ENCODE data around the gene TMEM126A.
"Not testable (repeated sequence)": the region's sequence is repeated elsewhere in the genome, so short reads cannot be mapped to it uniquely, and the experiment has no call there.

TMEM126A gene

DNA sequence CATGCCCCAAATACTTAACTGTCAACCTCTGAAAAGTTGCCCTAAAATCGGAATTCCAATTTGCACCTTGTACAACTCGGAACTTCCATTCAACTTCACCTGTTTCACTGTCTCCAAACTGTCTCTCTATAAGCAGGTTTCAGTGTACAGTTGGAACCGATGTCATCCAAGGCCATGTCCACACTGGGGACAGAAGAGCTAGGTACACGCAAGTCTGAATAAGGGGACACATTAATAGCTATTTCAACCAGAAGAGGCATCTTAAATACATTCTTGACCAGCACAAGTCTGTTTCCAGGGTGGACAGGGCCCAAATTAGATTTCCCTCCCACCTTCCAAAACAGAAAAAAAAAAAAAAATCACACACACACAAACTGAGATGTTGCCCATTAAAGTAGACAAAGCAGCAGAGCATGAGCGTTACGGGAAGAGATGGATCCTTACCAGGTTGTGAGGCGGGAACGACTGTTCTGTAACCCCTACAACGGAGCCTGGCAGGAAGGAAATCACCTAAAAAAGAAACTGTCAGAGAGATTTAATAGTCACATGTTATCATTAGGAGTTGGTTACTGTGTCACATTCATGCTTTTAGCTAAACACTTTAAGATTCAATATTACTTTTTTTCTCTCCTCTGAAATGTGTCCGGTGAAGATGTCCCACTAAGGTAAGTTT, 15.4 kb downstream of the TMEM126A start:
- TF ChIP-seq, protein P1, sequence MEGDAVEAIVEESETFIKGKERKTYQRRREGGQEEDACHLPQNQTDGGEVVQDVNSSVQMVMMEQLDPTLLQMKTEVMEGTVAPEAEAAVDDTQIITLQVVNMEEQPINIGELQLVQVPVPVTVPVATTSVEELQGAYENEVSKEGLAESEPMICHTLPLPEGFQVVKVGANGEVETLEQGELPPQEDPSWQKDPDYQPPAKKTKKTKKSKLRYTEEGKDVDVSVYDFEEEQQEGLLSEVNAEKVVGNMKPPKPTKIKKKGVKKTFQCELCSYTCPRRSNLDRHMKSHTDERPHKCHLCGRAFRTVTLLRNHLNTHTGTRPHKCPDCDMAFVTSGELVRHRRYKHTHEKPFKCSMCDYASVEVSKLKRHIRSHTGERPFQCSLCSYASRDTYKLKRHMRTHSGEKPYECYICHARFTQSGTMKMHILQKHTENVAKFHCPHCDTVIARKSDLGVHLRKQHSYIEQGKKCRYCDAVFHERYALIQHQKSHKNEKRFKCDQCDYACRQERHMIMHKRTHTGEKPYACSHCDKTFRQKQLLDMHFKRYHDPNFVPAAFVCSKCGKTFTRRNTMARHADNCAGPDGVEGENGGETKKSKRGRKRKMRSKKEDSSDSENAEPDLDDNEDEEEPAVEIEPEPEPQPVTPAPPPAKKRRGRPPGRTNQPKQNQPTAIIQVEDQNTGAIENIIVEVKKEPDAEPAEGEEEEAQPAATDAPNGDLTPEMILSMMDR (IDR thresholded peaks at IDR 0.05; ENCODE audit: low read depth, low read length): no peak
- no peak for DNase-seq (ENCODE audit: extremely low read depth, low read depth)

DNA sequence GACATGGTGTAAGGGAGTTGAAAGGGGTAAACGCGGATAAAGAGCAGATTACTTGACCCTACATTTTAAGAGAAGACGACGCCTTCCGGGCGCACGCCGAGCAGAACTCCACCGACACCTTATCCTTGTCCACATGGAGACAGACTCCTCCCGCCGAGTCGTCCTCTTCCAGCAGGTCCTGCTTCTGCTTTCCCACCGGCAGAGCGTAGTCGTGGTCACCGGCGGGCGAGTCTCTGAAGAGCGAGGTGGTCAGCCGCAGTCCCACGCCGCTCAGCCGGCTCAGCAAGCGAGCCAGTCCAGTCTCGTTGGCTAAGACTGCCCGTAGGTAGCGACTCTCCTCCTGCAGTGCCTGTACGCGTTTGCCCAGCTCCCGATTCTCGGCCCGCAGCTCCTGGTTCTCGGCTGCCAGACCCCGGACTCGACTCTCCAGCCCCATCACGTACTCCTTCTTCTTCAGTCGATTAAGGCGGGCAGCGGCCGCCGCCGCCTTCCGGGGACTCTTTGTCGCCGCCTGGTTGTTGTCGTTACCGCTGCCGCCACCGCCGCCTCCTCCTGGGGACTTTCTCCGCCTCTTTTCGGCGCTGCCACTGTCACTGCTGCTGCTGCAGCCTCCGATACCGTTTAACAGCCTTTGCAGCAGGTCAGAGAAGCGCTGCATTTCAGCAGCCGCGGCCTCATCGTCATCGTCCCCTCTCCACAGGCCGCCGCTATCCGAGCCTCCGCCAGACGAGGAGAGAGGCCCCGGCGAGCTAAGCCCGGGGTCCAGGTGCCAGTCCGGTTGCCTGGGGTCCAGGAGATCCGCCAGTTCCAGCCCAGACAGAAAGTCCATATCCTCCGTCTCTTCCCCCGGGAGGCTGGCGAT, 16.2 kb downstream of the TMEM126A start:
- TF ChIP-seq, protein P1 (IDR thresholded peaks at IDR 0.05; ENCODE audit: low read depth, low read length): peak; percentile 45
- no peak for DNase-seq (ENCODE audit: extremely low read depth, low read depth)

DNA sequence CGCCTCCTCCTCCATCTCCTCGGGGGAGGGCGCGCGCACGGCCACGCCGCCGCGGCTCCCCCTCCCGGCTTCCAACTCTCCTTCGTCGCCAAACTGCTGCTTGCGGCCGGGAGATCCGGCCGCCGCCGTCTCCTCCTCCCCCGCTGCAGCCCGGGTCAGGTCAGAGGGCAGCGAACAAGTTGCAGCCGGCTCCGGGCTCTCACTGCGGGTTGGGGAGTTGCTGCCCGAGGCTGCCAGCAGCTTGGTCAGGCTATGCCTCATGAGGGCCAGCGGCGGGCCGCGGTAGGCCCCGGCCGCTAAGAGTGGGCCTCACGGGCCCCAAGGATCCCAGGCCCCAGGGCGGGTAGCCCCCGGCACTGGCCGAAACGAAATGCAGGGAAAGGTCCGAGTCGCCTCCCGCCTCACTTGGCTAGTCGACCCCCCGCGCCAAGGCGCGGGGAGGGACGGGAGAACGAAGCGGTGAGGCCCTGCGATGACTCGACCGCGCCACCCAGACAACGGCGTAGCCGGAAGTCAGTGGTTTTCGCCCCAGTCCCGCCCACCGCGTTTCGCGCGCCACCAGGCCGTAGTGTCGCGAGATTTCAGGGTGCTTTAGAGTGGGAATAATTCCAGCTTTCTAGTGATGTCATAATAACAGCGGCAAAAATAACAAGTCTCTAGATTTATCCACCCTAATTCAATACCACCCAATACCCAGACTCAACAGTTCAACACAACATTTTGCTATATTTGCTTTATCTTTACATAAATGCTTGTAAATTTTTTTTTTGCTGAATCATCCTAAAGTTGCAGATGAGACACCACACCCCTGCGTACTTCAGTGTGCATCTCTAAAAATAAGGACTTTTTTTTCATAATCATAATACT, 17.1 kb downstream of the TMEM126A start, which contains the start of gene CREBZF:
Gene CREBZF, minus strand, starts transcription at position 515 of the 867 bp plus-strand sequence. Its CDS starts 254 bp downstream, at position 261.
- TF ChIP-seq, protein P1 (IDR thresholded peaks at IDR 0.05; ENCODE audit: low read depth, low read length): no peak; the same call in 1 of the 2 replicates
- DNase-seq (ENCODE audit: extremely low read depth, low read depth): peak; percentile 88

DNA sequence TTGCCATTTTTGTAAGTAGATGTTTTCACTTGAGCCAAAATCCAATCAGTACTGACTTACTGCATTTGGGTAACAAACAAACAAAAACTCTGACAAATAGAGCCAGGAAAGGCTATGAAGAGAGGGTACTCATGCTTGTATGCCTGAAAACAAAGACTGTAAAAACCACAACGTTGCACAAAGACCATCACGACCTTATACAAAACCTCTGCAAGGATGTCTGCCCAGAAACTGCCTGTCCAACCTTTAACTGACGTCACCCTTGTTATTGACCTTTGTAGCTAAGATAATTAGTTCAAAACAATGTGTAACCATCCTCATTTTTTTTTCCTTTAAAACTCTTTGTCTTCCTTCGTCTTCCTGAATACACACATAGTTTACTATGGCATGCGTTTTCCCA, 18.0 kb downstream of the TMEM126A start:
- DNase-seq (ENCODE audit: extremely low read depth, low read depth): no peak
- TF ChIP-seq, protein P1 (IDR thresholded peaks at IDR 0.05; ENCODE audit: low read depth, low read length): no peak

DNA sequence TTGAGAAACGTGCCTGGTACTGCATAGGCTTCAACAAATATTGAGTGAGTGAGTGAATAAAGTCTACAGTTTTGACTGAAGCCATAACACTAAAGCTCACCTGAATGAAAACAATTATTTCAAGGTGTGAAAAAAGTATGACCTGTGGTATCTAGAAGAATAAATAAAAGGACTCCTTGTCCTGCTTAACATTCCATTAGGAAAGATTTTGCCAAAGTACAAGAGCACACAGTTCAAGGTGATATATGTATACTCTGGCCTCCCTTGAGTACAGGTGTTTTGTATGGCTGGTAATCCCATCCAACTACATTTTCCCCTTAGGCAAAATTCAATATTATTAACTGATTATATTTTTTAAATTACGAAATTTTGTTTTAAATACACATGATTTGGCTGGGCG, 18.9 kb downstream of the TMEM126A start:
- TF ChIP-seq, protein P1 (IDR thresholded peaks at IDR 0.05; ENCODE audit: low read depth, low read length): no peak
- DNase-seq (ENCODE audit: extremely low read depth, low read depth): no peak

DNA sequence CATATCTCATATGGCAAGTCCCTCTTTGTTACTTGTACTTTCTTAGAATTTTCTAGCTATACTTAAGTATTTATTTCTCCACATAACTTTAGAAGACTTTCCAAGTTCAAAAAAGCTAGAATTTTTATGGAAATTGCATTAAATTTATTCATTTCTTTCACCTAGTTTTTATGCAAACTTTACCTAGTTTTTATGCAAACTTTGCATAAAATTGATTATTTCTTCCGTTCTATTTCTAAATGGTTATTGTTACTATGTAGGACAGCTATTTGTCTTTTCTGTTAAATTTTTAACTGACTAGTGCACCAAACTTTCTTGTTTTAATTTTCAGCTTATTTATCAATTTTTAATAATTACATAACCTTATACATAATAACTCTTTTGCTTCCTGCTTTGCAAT, 20.4 kb downstream of the TMEM126A start:
- TF ChIP-seq, protein P1 (IDR thresholded peaks at IDR 0.05; ENCODE audit: low read depth, low read length): no peak
- DNase-seq (ENCODE audit: extremely low read depth, low read depth): no peak

DNA sequence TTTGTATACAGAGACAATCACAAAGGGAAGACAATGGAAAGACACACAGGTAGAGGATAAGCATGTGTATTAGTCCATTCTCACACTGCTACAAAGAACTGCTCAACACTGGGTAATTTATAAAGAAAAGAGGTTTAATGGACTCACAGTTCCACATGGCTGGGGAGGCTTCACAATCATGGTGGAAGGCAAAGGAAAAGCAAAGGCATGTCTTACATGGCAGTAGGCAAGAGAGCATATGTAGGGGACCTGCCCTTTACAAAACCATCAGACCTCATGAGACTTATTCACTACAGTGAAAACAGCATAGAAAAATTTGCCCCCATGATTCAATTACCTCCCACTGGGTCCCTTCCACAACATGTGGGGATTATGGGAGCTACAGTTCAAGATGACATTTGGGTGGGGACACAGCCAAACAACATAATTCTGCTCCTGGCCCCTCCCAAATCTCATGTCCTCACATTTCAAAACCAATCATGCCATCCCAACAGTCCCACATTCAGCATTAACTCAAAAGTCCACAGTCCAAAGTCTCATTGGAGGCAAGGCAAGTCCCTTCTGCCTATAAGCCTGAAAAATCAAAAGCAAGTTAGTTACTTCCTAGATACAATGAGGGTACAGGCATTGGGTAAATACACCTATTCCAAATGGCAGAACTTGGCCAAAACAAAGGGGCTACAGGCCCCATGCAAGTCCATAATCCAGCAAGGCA, 23.3 kb downstream of the TMEM126A start:
- not testable (repeated sequence) for DNase-seq (ENCODE audit: extremely low read depth, low read depth)

Measured in AG09319 (cell line).